Mammary epithelial cell (primary cell): Measurements from ENCODE around the gene SLC25A51.

Source experiments
- CTCF ChIP-seq, 2 donors: IDR thresholded peaks in 1 of 2; conservative IDR thresholded peaks in 1 of 2; 2 replicates each; pipeline ENCODE4 v1.5.1; 2011 to 2012; ENCODE audit warnings: inconsistent platforms in 2 of 2, low read length in 2 of 2, mild to moderate bottlenecking in 2 of 2, control low read depth in 1 of 2, low read depth in 1 of 2; ENCODE audit not compliant: insufficient read depth in 1 of 2; ENCODE audit errors: extremely low read depth in 1 of 2
- EZH2 ChIP-seq: IDR thresholded peaks from 2 replicates; pipeline ENCODE4 v1.6.1; 2012; ENCODE audit warnings: low read length, inconsistent platforms, borderline replicate concordance

GRCh38 chr9:37931592-37931991 is 27.7 kb upstream of the SLC25A51 start:
- TF ChIP-seq CTCF (conservative IDR thresholded peaks at IDR 0.05 in 1 of 2, IDR thresholded peaks at IDR 0.05 in 1 of 2; ENCODE audit: extremely low read depth in 1 of 2, insufficient read depth in 1 of 2, low read depth in 1 of 2, low read length in 2 of 2) (no peak), EZH2 (no peak)
